Measurements from ENCODE around the gene EVX1.

EVX1 gene

GRCh38 chr7:27271384-27271783, 28.8 kb downstream of the EVX1 start:
- H3K4me3 ChIP-seq (ENCODE audit: insufficient read depth, low read length, poor library complexity, severe bottlenecking), result no peak overlapping the region
- H3K27ac ChIP-seq (ENCODE audit: low read depth, low read length), result no peak overlapping the region
- TF ChIP-seq EZH2phosphoT487 (conservative IDR thresholded peaks at IDR 0.05; ENCODE audit: low read length), result no peak
- TF ChIP-seq CTCF (IDR thresholded peaks at IDR 0.05; ENCODE audit: insufficient read depth, low read length, poor library complexity, severe bottlenecking), result no peak
- no peaks in the 10 kb centered on the region for H3K36me3 ChIP-seq (ENCODE audit: low read length)
- no peaks in the 10 kb centered on the region for H3K9me2 ChIP-seq (replicated peaks; ENCODE audit: insufficient read depth, low read length)
- H4K20me1 ChIP-seq (ENCODE audit: low read depth, low read length), result no peaks in the 10 kb centered on the region
- H2AFZ ChIP-seq (ENCODE audit: low read depth, low read length, severe bottlenecking), result no peak overlapping the region
- H3K27me3 ChIP-seq (ENCODE audit: low read length), result peaks cover 3% of the 10 kb centered on the region; the same call in 1 of the 2 replicates
- H3K9me3 ChIP-seq (ENCODE audit: insufficient read depth, low read length), result peaks cover 8% of the 10 kb centered on the region; the same call in 1 of the 2 replicates
- no peak overlapping the region for H3K9ac ChIP-seq (ENCODE audit: low read length)
- no peaks in the 10 kb centered on the region for H3K79me2 ChIP-seq (ENCODE audit: insufficient read depth, low read length)
- no peaks in the 10 kb centered on the region for H3F3A ChIP-seq (ENCODE audit: insufficient read depth)
- H3K4me2 ChIP-seq (ENCODE audit: low read depth, low read length, poor library complexity, severe bottlenecking), result no peak overlapping the region

GRCh38 chr7:27277628-27278027, 35.0 kb downstream of the EVX1 start:
- H3K27me3 ChIP-seq (ENCODE audit: low read length), result peaks cover 3% of the 10 kb centered on the region; the same call in 1 of the 2 replicates
- no peak overlapping the region for H2AFZ ChIP-seq (ENCODE audit: low read depth, low read length, severe bottlenecking)
- TF ChIP-seq CTCF (IDR thresholded peaks at IDR 0.05; ENCODE audit: insufficient read depth, low read length, poor library complexity, severe bottlenecking), result no peak
- TF ChIP-seq EZH2phosphoT487 (conservative IDR thresholded peaks at IDR 0.05; ENCODE audit: low read length), result no peak
- no peaks in the 10 kb centered on the region for H3K9me3 ChIP-seq (ENCODE audit: insufficient read depth, low read length)
- no peak overlapping the region for H3K4me2 ChIP-seq (ENCODE audit: low read depth, low read length, poor library complexity, severe bottlenecking)
- no peak overlapping the region for H3K27ac ChIP-seq (ENCODE audit: low read depth, low read length)
- no peaks in the 10 kb centered on the region for H3K9me2 ChIP-seq (replicated peaks; ENCODE audit: insufficient read depth, low read length)
- H3K4me3 ChIP-seq (ENCODE audit: insufficient read depth, low read length, poor library complexity, severe bottlenecking), result no peak overlapping the region
- no peaks in the 10 kb centered on the region for H3K36me3 ChIP-seq (ENCODE audit: low read length)
- H3F3A ChIP-seq (ENCODE audit: insufficient read depth), result no peaks in the 10 kb centered on the region
- H4K20me1 ChIP-seq (ENCODE audit: low read depth, low read length), result no peaks in the 10 kb centered on the region
- H3K9ac ChIP-seq (ENCODE audit: low read length), result no peak overlapping the region
- no peaks in the 10 kb centered on the region for H3K79me2 ChIP-seq (ENCODE audit: insufficient read depth, low read length)

GRCh38 chr7:27283558-27283957, 41.0 kb downstream of the EVX1 start:
- no peaks in the 10 kb centered on the region for H3K9me3 ChIP-seq (ENCODE audit: insufficient read depth, low read length)
- TF ChIP-seq EZH2phosphoT487 (conservative IDR thresholded peaks at IDR 0.05; ENCODE audit: low read length), result no peak

GRCh38 chr7:27295236-27295635, 52.6 kb downstream of the EVX1 start:
- no peaks in the 10 kb centered on the region for H3K36me3 ChIP-seq (ENCODE audit: low read length)
- H3K79me2 ChIP-seq (ENCODE audit: insufficient read depth, low read length), result no peaks in the 10 kb centered on the region
- no peaks in the 10 kb centered on the region for H3K27me3 ChIP-seq (ENCODE audit: low read length)
- H4K20me1 ChIP-seq (ENCODE audit: low read depth, low read length), result no peaks in the 10 kb centered on the region
- no peak overlapping the region for H2AFZ ChIP-seq (ENCODE audit: low read depth, low read length, severe bottlenecking)
- no peak overlapping the region for H3K27ac ChIP-seq (ENCODE audit: low read depth, low read length)
- TF ChIP-seq EZH2phosphoT487 (conservative IDR thresholded peaks at IDR 0.05; ENCODE audit: low read length) (no peak), CTCF (IDR thresholded peaks at IDR 0.05; ENCODE audit: insufficient read depth, low read length, poor library complexity, severe bottlenecking) (no peak)
- no peak overlapping the region for H3K9ac ChIP-seq (ENCODE audit: low read length)
- H3K4me2 ChIP-seq (ENCODE audit: low read depth, low read length, poor library complexity, severe bottlenecking), result no peak overlapping the region
- H3K9me3 ChIP-seq (ENCODE audit: insufficient read depth, low read length), result no peaks in the 10 kb centered on the region
- no peaks in the 10 kb centered on the region for H3K9me2 ChIP-seq (replicated peaks; ENCODE audit: insufficient read depth, low read length)
- H3K4me3 ChIP-seq (ENCODE audit: insufficient read depth, low read length, poor library complexity, severe bottlenecking), result no peak overlapping the region
- no peaks in the 10 kb centered on the region for H3F3A ChIP-seq (ENCODE audit: insufficient read depth)

More at GRCh38 chr7:27283558-27283957, 41.0 kb downstream of the EVX1 start:
- Histone ChIP-seq H2AFZ (ENCODE audit: low read depth, low read length, severe bottlenecking) (no peak overlapping the region), H3K4me3 (ENCODE audit: insufficient read depth, low read length, poor library complexity, severe bottlenecking) (no peak overlapping the region), H3K79me2 (ENCODE audit: insufficient read depth, low read length) (no peaks in the 10 kb centered on the region), H3K9me2 (replicated peaks; ENCODE audit: insufficient read depth, low read length) (no peaks in the 10 kb centered on the region), H3K4me2 (ENCODE audit: low read depth, low read length, poor library complexity, severe bottlenecking) (no peak overlapping the region), H3K27ac (ENCODE audit: low read depth, low read length) (no peak overlapping the region), H3K27me3 (ENCODE audit: low read length) (no peaks in the 10 kb centered on the region), H3K36me3 (ENCODE audit: low read length) (no peaks in the 10 kb centered on the region), H3F3A (ENCODE audit: insufficient read depth) (no peaks in the 10 kb centered on the region), H3K9ac (ENCODE audit: low read length) (no peak overlapping the region), H4K20me1 (ENCODE audit: low read depth, low read length) (no peaks in the 10 kb centered on the region)
